Measurements from ENCODE around the gene AHCYL2. TPM values are rescaled to one million over a fixed set of nuclear protein-coding genes. Genes with fewer than 3 reads are reported as not detected.

AHCYL2 gene
- total RNA-seq, 1 donor from 2014 or later: 10.1 TPM

DNA sequence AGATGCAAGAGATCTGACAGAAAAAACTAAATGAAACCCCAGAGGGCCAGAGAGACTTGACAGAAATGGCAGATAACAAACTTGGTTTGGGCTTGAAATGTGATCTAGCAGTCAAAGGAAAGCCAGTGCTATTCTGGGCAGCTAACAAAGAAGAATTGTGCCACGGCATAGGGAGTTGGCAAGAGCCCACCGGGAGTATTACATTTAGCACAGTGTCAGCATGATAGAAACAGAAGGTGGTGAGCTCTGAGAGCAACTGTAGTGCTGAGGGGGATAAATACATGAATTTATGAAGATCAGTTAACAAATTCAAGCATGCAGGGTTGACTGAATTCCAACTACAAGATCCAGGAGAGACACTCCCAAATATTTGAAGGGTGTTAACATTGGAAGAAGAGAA, 91.1 kb downstream of the AHCYL2 start:
- TF ChIP-seq, protein P1, sequence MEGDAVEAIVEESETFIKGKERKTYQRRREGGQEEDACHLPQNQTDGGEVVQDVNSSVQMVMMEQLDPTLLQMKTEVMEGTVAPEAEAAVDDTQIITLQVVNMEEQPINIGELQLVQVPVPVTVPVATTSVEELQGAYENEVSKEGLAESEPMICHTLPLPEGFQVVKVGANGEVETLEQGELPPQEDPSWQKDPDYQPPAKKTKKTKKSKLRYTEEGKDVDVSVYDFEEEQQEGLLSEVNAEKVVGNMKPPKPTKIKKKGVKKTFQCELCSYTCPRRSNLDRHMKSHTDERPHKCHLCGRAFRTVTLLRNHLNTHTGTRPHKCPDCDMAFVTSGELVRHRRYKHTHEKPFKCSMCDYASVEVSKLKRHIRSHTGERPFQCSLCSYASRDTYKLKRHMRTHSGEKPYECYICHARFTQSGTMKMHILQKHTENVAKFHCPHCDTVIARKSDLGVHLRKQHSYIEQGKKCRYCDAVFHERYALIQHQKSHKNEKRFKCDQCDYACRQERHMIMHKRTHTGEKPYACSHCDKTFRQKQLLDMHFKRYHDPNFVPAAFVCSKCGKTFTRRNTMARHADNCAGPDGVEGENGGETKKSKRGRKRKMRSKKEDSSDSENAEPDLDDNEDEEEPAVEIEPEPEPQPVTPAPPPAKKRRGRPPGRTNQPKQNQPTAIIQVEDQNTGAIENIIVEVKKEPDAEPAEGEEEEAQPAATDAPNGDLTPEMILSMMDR (IDR thresholded peaks at IDR 0.05; ENCODE audit: insufficient read depth, low read length, poor library complexity, severe bottlenecking): no peak
- Histone ChIP-seq H3K4me3 (ENCODE audit: low read depth, low read length) (no peak overlapping the region), H3K36me3 (ENCODE audit: control insufficient read depth, insufficient read depth, low read length) (no peaks in the 10 kb centered on the region), H3K27me3 (ENCODE audit: control insufficient read depth, insufficient read depth, low read length) (no peaks in the 10 kb centered on the region)
- DNase-seq (ENCODE audit: low read depth): no peak

DNA sequence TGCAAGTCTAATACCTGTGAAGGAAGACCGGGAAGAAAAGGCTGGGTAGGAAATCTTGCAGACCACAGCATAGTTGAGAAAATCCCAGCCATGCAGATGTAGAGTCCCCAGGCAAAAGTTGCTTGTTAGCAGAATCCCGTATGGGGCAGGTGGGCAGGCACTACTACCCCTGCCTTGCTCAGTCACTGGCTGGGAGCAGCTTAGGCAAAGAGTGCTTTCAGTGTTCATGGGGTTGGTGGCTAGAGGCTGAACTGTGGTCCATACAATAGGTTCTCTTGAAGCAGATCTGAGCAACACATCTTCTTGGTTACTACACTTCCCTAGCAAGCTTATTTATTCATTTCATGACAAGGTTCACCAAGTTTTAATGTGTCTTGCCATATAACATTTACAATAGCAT, 92.6 kb downstream of the AHCYL2 start:
- TF ChIP-seq, protein P1 (IDR thresholded peaks at IDR 0.05; ENCODE audit: insufficient read depth, low read length, poor library complexity, severe bottlenecking): no peak
- H3K27me3 ChIP-seq (ENCODE audit: control insufficient read depth, insufficient read depth, low read length): no peaks in the 10 kb centered on the region
- no peak for DNase-seq (ENCODE audit: low read depth)
- no peaks in the 10 kb centered on the region for H3K36me3 ChIP-seq (ENCODE audit: control insufficient read depth, insufficient read depth, low read length)
- H3K4me3 ChIP-seq (ENCODE audit: low read depth, low read length): no peak overlapping the region

DNA sequence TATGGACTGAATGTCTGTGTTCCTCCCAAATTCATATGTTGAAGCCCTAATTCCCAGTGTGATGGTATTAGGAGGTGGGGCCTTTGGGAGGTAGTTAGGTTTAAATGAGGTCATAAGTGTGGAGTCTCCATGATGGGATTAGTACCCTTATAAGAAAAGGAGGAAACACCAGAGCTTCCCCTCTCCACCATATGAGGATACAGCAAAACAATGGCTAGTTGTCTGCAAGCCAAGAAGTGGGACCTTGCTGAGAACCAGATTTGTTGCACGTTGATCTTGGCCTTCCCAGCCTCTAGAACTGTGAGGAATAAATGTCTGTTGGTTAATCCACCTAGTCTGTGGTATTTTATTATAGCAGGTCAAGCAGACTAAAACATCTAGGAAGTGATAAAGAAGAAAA, 102.2 kb downstream of the AHCYL2 start:
- TF ChIP-seq, protein P1 (IDR thresholded peaks at IDR 0.05; ENCODE audit: insufficient read depth, low read length, poor library complexity, severe bottlenecking): no peak
- no peaks in the 10 kb centered on the region for H3K27me3 ChIP-seq (ENCODE audit: control insufficient read depth, insufficient read depth, low read length)
- H3K4me3 ChIP-seq (ENCODE audit: low read depth, low read length): no peak overlapping the region
- H3K36me3 ChIP-seq (ENCODE audit: control insufficient read depth, insufficient read depth, low read length): no peaks in the 10 kb centered on the region
- no peak for DNase-seq (ENCODE audit: low read depth)

DNA sequence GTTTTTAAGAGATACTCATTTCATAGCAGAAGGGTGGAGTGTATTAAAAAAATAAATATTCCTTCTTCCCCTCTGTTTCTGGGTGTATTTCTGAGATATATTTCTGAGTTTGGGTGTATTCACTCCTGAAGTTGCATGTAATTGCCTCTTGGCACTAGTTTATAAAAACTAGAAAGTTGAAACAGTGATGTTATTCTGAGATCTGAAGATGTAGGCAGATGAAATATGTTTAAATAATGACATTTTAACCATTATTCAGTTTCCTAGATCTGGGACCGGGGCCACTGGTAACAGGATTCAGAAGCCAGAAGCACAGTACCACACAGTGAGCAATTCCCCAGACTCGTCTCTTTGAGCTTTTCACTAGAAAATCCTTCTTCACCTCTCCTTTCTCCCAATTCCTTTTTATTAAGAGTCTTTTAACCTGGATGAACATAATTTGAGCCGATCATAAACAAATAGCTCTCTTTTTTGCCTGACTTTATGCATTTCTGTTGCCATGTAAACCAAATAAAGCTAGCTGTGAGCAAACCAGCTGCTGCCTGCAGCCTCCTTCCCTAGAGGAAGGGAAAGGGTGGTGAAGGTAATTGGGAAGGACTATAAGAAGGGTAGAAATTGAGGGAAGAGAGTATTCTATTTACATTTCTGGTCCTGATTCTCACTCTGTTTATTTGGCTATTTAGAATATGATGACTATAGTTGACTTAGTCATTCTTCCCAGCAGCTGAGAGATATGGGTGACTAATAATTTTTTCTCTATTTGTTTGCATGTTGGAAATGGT, 107.6 kb downstream of the AHCYL2 start:
- Histone ChIP-seq H3K36me3 (ENCODE audit: control insufficient read depth, insufficient read depth, low read length) (no peaks in the 10 kb centered on the region), H3K27me3 (ENCODE audit: control insufficient read depth, insufficient read depth, low read length) (no peaks in the 10 kb centered on the region), H3K4me3 (ENCODE audit: low read depth, low read length) (no peak overlapping the region)
- TF ChIP-seq, protein P1 (IDR thresholded peaks at IDR 0.05; ENCODE audit: insufficient read depth, low read length, poor library complexity, severe bottlenecking): no peak
- DNase-seq (ENCODE audit: low read depth): no peak

DNA sequence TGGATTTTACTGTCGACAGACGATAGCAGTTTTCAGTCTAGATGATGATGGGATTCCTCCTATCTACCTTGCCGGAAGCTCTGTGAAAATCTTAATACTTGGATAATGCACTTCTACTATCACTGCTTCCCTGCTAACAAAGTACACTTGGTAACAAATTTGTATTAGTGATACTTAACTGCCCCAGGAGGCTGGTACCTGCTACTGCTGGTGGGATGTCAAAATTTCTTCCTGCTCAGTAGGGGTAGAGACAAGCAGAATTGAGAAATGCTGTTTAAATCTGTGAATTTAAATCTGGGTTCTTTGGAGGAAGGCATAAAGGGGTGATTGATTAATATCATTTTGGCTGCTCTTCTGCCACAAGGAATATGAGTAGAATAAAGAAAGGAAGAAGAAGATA, 109.6 kb downstream of the AHCYL2 start:
- TF ChIP-seq, protein P1 (IDR thresholded peaks at IDR 0.05; ENCODE audit: insufficient read depth, low read length, poor library complexity, severe bottlenecking): no peak
- H3K27me3 ChIP-seq (ENCODE audit: control insufficient read depth, insufficient read depth, low read length): no peaks in the 10 kb centered on the region
- no peak overlapping the region for H3K4me3 ChIP-seq (ENCODE audit: low read depth, low read length)
- H3K36me3 ChIP-seq (ENCODE audit: control insufficient read depth, insufficient read depth, low read length): no peaks in the 10 kb centered on the region
- DNase-seq (ENCODE audit: low read depth): no peak

DNA sequence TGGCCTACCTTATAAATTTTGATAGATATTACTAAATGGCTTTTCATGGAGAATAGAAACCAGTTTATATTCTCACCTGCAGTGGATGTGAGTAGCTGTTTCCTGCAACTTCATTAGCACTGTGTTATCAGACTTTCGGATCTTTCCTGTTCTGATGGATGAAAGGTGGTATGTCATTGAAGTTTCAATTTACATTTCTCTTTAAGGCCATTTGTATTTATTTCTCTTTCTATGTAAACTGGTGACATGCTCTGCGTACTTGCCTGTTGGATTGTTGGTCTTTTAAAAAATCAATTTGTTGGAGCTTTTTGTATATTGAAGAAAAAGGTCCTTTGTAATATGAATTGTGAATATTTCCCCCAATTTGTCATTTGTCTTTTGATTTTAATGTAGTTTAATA, 113.6 kb downstream of the AHCYL2 start:
- TF ChIP-seq, protein P1 (IDR thresholded peaks at IDR 0.05; ENCODE audit: insufficient read depth, low read length, poor library complexity, severe bottlenecking): no peak
- Histone ChIP-seq H3K27me3 (ENCODE audit: control insufficient read depth, insufficient read depth, low read length) (no peaks in the 10 kb centered on the region), H3K4me3 (ENCODE audit: low read depth, low read length) (no peak overlapping the region), H3K36me3 (ENCODE audit: control insufficient read depth, insufficient read depth, low read length) (no peaks in the 10 kb centered on the region)
- DNase-seq (ENCODE audit: low read depth): no peak

All from kidney epithelial cell (primary cell).